ENCODE results near the gene QSOX2.
A peak's percentile ranks its signal among the peaks of the same experiment; 100 is the strongest.
"Not testable (repeated sequence)": the region's sequence is repeated elsewhere in the genome, so short reads cannot be mapped to it uniquely, and the experiment has no call there.

QSOX2 gene

DNA sequence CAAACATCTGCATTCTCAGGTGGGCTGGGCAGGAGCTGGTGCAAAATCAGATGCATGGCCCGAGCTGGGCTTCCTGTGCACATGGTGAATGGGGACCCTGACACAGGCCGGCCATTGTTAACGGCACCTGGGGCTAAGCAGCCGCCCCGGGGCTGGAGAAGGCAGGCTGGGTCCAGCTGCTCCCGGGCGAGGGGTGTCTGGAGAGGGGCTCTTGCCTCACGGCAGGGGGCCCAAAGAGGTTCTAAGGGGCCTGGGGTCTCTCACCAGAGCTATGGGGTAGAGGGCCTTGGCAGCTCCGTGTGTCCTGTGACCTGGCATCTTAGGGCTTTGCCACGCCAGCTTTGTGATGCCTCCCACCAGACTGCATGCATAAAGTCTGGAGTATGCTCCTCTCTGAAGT, 5.1 kb upstream of the QSOX2 start:
- no peak for DNase-seq

DNA sequence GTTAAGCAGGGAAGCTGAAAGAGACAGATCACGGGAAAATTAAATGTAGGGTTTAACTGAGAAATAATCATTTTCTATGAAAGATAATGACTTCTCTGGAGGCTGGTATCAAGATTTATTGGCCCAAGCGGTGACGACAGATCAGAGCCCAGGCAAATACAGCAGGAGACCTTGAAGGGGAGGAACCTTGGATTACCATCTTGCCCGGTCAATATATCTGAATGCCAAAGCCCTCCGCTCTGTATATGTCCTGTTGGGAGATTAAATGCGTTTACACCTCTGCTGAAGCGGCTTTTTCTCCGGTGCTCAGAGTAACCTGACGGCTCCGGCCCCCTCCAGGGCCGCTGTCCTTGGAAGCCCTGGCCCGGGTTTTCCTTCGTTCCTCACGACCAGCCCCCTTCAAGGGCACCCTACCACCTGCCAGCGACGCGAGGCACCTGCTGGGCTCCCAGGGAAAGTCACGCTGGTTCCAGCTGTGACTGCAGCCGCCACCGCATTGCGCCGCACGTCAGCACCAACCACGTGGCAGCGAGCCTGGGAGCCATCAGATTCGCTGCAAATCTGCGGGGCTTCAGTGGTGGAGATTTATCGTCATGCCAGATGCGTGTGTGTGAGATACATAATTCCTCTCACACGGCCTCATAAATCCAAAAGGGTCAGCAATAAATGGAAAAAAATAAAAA, 4.4 kb upstream of the QSOX2 start:
- DNase-seq = peak; percentile 83

GRCh38 chr9:136248951-136249876, 3.6 kb upstream of the QSOX2 start:
- DNase-seq = no peak

GRCh38 chr9:136247947-136248637, 2.5 kb upstream of the QSOX2 start:
- DNase-seq = no peak

DNA sequence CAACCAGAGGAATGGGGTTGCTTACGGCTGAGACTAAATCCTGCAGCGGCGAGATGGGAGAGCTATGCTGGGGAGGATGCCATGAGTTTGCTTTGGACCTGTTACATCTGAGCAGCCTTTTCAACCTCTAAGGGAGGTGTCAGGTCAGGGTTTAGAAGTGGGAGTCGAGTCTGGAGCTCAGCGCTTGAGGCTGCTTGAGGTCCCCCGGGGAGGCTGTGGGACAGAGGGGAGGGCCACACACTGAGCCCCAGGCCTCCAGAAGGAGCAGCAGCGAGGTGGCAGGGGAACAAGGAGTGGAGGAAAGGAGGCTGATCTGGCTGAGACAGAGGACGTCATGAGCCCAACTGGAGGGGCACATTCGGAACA, 1.9 kb upstream of the QSOX2 start:
- DNase-seq = no peak

GRCh38 chr9:136246849-136247550, 1.4 kb upstream of the QSOX2 start:
- no peak for DNase-seq

- no peak for DNase-seq
Measured at GRCh38 chr9:136244969-136245218, 718 bp downstream of the QSOX2 start.

DNA sequence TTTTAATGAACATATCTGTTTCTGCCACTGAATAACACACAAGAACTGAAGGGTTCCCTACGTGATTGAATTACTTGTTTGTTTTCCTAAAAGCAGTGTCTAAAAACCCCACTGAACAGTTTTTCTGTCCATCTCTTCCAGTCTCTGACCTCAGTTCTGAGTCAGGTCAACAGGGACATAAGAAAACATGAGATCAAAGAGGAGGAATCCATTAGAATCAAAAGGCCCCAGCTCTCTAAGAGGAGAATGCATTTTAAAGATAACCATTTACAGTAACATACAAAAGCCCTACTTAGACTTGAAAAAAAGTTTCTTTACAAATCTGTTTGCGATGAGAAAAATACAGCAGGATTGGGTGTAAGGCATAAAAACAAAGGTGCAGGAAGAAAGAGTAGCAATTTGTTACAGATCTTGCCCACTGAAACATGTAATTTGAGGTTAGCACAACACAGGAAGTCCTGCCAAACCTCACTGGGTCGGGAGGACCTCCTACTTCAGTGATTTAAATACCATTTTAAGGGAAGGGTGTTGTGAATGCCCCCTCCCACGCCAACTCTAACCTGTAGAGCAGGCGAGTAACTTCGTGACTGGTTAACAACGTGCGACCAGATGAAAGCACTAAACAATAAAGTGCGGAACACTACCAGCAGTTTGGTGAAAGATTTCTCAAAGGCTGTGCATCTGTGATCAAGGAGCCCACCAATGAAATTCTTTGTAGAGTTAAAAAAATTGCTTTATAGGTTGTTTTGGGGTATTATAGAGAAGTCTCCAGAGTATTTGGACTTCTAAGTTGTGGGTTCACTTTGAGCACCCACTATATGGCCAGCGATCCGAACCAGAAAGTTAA, 1.3 kb downstream of the QSOX2 start:
- no peak for DNase-seq

GRCh38 chr9:136243631-136244030, 2.0 kb downstream of the QSOX2 start:
- DNase-seq = no peak

- no peak for DNase-seq
Measured at GRCh38 chr9:136242918-136243525, 2.6 kb downstream of the QSOX2 start.

GRCh38 chr9:136242248-136242647, 3.4 kb downstream of the QSOX2 start:
- DNase-seq = no peak

- no peak for DNase-seq
Measured at GRCh38 chr9:136241542-136241941, 4.1 kb downstream of the QSOX2 start.

GRCh38 chr9:136240941-136241340, 4.7 kb downstream of the QSOX2 start:
- no peak for DNase-seq

GRCh38 chr9:136239983-136240330, 5.7 kb downstream of the QSOX2 start:
- no peak for DNase-seq

GRCh38 chr9:136239135-136239982, 6.3 kb downstream of the QSOX2 start:
- DNase-seq = peak; percentile 90

- peak; percentile 22 for DNase-seq
Measured at GRCh38 chr9:136238342-136238732, 7.3 kb downstream of the QSOX2 start.

DNA sequence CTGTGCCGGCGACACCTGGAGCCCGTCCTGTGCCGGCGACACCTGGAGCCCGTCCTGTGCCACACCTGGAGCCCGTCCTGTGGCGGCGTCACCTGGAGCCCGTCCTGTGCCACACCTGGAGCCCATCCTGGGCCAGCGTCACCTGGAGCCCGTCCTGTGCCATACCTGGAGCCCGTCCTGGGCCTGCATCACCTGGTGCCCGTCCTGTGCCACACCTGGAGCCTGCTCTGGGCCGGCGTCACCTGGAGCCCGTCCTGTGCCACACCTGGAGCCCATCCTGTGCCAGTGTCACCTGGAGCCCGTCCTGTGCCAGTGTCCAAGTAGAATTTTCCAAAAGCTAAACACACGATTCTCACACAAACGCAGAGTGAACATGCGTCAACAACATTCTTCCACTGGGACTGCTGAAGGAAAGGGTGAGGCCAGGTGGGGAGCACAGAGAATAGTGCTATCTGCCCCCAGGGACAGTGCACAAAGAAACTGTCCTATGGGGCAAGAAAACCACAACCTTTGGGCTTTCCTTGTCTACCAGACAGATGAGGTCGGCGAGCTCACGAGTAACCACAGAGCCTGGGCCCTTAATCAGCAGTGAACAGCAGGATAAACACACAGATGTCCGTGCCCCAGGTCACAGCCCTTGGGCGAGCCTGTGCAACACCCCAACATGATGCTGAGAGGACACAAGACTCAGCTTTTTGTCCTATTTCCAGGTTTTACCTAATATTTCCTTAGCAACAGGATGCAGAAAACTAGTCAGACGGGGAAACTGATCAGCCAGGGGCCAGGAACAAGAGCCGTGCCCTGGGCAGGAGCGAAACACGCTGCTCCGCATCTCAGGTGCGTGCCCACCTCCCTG, 7.9 kb downstream of the QSOX2 start:
- DNase-seq = no peak

GRCh38 chr9:136236471-136237410, 8.9 kb downstream of the QSOX2 start:
- not testable (repeated sequence) for DNase-seq
